HG03060 (cell line): ENCODE measurements around the gene PITHD1.
"Not testable (repeated sequence)": the region's sequence is repeated elsewhere in the genome, so short reads cannot be mapped to it uniquely, and the experiment has no call there.

ENCODE experiments used
- ATAC-seq: cut with Tn5 transposase; IDR thresholded peaks from one replicate; pipeline ENCODE4 v1.9.1; 2021; ENCODE audit warnings: low read depth, moderate number of reproducible peaks; ENCODE audit not compliant: unreplicated experiment

Gene PITHD1

GRCh38 chr1:23796466-23797271, 18.5 kb downstream of the PITHD1 start:
- ATAC-seq, result no peak

DNA sequence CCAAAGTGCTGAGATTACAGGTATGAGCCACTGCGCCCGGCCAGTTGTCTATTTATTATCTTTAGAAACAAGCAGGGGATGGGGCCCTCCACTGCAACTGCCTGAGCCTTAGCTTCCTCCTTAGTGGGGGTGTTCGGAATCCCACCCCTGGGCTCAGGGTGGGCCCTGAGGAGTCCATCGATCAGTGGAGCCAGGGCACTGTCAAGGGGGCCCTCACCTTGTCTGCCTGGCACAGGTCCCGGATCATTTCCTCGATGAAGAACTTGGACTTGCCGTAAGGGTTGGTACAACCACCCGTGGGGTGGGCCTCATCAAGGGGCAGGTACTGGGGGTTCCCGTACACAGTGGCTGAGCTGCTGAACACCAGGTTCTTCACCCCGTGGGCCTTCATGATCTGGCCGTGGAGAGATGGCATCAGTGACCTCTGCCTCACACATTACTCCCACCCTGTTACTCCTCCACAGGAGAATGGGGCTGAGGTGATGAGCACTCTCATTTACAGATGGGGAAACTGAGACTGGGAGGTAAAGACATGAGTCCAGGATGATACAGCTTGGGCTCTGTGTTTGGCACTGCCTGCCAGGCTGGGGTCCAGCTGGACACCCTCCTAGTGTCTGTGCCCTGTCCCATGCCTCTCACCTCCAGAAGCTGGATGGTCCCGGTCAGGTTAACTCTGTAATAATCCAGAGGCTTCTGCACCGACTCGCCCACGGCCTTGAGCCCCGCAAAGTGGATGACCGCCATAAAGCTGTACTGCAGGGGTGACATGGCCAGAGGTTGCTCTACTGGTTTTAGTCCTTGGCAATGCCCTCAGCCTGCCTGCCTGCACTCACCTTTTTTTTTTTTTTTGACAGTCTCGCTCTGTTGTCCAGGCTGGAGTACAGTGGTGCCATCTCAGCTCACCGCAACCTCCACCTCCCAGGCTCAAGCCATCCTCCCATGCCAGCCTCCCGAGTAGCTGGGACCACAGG, 19.5 kb downstream of the PITHD1 start:
- no peak for ATAC-seq

DNA sequence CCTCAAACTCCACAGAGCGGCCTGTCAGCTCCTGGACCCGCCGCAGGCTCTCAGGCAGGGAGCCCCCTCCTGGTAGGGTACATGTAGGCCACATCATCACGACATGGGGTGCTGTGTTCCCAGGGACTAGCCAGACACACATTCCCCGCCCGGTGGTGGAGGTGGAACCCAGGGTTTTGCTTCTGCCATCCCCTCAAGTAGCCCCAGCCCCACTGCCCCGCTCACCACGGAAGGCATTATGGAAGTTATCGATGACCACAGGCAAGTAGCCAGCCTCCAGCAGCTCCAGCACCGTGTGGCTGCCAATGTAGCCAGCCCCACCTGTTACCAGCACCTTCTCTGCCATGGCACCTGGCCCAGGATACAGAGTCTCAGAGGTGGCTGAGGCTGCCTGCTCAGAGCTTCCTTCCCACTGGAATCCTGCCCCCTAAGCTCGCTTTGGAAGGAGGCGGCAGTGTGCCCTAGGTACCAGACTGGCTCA, 20.5 kb downstream of the PITHD1 start:
- ATAC-seq, result no peak

GRCh38 chr1:23799255-23799569, 21.0 kb downstream of the PITHD1 start:
- no peak for ATAC-seq

DNA sequence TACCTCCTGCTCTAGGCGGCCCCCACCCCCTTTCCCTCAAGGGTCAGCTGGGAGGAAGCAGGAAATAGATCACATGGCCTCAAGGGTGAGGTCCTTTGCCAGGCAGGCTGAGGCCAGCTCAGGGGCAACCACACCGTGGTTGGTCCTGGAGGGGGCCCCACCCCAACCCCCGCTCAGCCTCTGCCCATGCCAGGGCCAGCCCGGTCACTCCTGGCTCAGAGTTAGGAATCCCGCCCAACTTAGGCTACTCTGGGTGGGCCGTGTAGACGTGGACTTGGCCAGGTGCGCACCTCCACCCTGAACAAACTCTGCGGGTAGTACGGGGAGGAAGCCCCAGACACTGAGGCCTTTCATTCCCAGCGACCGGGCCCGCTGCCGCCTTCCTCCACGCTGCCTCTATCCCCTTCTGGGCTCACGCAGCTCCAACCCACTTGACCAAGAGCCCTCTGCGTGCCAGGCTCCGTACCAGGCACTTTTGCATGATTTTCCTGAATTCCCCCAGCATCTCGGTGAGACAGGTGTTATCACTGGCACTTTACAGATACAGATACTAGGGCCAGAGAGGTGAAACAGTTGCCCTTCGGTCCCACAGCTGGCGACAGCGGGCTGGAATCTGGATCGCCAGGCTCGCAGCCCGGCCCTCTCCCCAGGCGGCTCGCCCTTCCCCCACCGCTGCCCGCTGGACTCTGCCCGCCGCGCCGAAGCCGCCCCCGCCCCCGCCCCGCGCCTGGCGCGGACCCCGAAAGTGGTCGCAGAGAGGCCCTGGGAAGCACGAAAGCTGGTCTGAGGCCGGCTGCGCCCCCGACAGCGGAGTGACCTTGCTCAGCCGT, 21.6 kb downstream of the PITHD1 start:
- no peak for ATAC-seq

DNA sequence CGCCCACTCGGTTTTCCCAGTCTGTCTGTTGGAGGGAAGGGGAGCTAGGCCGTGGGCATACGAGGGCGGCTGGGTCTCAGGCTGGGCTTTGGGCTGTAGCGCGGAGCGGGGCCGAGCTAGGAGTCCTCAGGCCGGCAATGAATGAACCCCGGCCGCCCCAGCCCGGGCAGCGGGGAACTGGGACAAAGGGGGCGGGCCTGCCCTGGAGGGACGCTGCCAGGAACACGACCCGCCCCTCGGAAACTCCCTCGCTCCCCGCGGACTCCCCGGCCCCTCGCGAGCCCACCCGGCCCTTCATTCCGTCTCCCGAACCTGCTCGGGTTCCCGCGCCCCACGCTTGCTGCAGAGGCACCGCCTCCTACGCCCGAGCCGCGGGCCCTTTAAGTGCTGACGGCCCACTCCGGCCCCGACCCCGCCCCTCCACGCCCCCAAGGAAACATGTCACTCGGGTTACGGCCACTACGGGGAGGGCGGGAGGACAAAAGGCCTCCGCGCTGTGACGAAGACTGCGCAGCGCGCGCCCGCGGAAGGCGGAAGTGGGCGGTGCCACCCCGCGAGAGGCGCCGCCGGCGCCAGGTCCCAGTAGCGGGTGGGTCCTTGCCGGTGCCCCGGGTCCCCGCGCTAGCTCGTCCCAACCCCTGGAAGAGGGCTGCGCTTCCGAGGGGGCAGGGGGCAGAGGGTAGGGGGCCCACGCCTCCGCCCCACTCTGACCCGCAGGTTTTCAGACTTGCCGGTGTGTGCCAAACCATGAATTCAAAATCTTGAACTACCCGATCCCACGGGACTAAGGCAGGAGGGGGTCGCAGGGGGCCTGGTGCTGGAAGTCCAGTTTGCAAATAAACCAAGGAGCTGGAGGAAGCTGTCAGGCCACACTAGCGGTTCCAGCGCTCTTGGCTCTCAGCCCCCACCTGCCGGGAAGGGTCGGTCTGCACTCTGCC, 22.5 kb downstream of the PITHD1 start, which contains the start of gene GALE:
Gene GALE (minus strand): TSS at position 355 of the 938 bp plus-strand sequence. CDS start 1,747 bp downstream, outside the sequence.
- ATAC-seq, result no peak

GRCh38 chr1:23801338-23801748, 23.1 kb downstream of the PITHD1 start:
- ATAC-seq, result no peak

DNA sequence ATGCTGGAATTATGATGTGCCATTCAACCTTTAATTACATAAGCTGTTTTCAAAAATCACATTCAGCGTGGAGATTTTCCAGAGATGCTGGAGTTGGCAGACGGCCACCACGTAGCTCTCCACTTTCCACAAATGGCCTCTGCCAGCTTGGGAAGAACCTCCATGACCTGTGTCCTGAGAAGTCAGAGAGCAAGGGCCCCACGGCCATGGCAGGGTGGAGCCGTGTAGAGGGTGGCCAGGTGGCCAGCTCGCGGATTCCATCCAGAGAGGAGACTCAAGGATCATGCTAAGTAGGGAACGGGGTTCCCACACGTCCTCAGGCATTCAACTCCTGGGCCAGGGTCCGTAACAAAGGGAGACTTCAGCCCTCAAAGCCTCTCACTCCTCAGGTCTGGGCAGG, 23.7 kb downstream of the PITHD1 start:
- no peak for ATAC-seq

DNA sequence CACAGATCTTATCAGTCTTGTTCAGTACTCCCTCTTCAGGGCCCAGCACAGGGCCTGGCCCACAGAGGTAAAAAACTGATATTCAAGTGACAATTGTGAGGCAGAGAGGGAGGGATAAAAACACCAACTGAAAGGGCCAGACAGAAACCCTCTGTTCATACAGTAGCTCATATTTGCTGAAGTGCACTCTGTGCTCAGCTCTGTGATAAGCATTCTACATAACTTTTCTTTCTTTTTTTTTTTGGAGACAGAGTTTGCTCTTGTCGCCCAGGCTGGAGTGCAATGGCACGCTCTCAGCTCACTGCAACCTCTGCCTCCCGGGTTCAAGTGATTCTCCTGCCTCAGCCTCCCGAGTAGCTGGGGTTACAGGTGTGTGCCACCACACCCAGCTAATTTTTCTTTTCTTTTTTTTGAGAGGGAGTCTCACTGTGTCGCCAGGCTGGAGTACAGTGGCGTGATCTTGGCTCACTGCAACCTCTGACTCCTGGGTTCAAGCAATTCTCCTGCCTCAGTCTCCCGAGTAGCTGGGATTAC, 24.7 kb downstream of the PITHD1 start:
- not testable (repeated sequence) for ATAC-seq

DNA sequence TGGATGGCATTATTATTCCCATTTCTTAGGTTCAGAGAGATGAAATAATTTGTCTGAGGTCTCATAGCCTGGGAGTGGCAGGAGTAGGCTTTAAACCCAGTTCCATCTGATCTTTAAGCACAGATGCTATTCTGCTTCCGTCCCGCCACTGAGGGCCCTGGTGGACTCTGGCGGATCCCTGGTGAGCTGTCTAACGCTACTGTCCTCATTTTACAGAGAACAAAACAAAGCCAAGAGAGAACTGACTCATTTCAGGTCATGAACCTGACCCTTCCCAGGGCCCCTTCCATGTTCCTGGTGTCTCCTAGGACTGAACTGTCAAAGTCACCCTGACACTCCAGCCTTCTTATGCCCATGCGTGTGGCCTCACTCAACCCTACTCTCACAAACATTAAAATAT, 25.5 kb downstream of the PITHD1 start:
- ATAC-seq, result no peak

DNA sequence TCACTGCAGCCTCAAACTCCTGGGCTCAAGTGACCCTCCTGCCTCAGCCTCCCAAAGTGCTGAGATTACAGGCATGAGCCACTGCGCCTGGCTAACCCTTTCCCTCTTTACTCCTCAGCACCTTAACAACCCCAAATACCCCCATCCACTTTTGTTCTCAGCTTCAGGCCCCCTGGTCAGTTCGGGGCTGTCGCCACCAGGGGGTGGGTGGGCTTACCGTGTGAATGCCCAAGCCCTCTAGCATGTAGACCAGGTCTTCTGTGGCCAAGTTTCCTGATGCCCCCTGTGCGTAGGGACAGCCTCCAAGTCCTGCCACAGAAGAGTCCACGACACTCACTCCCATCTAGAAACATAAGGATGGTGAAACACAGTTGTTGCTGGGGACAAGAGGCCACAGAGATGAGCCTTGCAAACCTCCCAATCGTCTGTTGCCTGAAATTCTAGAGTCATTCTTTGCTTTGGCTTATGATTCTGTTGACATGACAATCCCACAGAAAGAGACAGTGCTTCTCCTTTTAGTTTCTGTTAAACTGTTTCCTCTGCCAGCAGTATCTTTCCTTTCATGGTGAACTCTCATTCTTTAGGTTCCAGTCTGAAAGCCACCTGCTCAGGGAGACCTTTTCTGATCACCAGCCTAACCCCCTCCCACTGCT, 26.1 kb downstream of the PITHD1 start:
- no peak for ATAC-seq

DNA sequence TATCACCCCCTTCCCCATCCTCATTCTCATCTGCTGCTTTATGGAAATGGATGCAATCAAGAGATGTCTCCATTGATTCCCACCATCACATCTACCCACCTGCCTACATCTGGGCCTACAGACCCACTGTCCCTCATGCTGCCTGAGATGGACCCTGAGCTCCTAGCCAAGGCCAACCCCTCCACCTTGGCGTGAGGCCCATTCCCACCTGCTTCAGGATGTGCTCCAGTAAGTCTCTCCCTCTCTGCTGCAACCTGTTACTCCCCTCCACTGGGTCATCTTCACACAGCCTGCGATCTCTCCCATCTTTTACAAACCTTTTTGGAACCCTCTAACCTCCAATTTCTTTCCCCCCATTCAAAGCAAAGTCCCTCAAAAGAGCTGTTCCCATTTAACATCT, 26.8 kb downstream of the PITHD1 start:
- ATAC-seq, result no peak

DNA sequence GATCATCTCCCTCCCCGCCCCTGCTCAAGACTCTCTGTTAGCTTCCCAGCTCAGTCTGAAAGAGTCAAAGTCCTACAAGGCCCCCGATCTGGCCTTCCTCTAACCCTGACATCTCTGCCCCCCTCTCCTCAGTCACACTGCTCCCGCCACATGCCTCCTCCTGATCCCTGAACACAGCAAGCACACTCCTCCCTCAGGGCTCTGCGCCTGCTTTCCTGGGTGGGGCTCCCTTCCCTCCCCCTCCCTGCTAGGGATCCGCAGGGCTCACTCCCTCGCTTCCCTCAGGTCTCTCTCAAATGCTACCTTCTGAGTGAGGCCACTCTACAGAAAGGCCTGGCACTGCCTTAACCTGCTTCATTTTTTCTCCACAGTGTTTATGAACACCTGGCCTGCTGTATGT, 28.1 kb downstream of the PITHD1 start:
- ATAC-seq, result no peak

DNA sequence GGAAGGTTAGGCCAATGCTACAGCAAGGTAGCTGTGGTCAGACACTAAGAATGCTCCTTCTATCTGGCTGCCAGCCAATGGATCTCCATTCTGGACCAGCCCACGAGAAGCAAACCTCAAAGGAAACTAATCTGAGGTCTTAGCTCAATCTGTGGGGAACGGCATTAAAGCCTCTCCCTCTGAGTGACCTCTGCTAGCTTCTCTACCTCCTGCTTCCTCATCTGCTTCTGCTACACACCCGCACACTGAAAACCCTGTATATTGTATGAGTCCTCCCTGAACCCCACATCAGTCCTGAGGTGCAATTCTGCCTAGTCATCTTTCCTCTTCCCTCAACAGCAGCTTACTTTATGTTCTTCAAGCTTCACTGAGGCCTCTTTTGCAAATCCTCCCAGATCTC, 29.2 kb downstream of the PITHD1 start:
- ATAC-seq, result no peak

- ATAC-seq, result no peak
These were observed 31.5 kb downstream of the PITHD1 start for GRCh38 chr1:23809751-23810171.

- peak; percentile 60 for ATAC-seq
These were observed 32.8 kb downstream of the PITHD1 start for GRCh38 chr1:23810818-23811540.

DNA sequence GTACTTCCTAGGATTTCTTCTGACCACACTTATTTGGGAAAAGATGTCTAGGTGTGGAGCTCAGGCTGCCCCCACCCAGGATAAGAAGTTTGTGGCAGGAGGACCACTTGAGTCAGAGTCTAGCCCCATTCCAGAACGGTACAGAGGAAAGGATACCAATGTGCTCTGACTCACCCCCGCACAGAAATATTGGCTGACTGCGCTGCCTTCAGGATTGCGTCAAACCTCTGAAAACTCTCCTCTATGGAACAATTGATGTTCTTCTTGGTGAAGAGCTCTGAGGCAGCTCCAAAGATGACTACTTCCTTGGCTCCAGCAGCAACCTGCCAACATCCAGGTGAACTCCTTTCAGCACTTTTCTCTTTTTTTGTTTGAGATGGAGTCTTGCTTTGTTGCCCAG, 35.8 kb downstream of the PITHD1 start:
- ATAC-seq, result no peak

GRCh38 chr1:23816361-23816760, 38.1 kb downstream of the PITHD1 start:
- ATAC-seq, result no peak
